HG02610 (cell line): ENCODE measurements around the gene NUP153.
A peak's percentile ranks its signal among the peaks of the same experiment; 100 is the strongest.

Experiments
- ATAC-seq: cut with Tn5 transposase; IDR thresholded peaks from one replicate; pipeline ENCODE4 v1.9.1; 2021; ENCODE audit warnings: mild to moderate bottlenecking, moderate library complexity; ENCODE audit not compliant: unreplicated experiment

The NUP153 gene

GRCh38 chr6:17672064-17672718, 34.5 kb downstream of the NUP153 start:
- ATAC-seq: no peak

GRCh38 chr6:17666646-17667045, 40.1 kb downstream of the NUP153 start:
- ATAC-seq: no peak

GRCh38 chr6:17665132-17665531, 41.6 kb downstream of the NUP153 start:
- ATAC-seq: no peak

- ATAC-seq: no peak
These were observed 43.5 kb downstream of the NUP153 start for GRCh38 chr6:17663226-17663625.

GRCh38 chr6:17662585-17662984, 44.1 kb downstream of the NUP153 start:
- ATAC-seq: no peak

- ATAC-seq: no peak
These were observed 50.1 kb downstream of the NUP153 start for GRCh38 chr6:17656644-17657043.

- no peak for ATAC-seq
These were observed 50.6 kb downstream of the NUP153 start for GRCh38 chr6:17656092-17656491.

- ATAC-seq: no peak
These were observed 53.4 kb downstream of the NUP153 start for GRCh38 chr6:17653198-17653882.

- no peak for ATAC-seq
These were observed 55.9 kb downstream of the NUP153 start for GRCh38 chr6:17650656-17651309.

GRCh38 chr6:17648745-17649144, 58.0 kb downstream of the NUP153 start:
- ATAC-seq: no peak

- ATAC-seq: no peak
These were observed 66.2 kb downstream of the NUP153 start for GRCh38 chr6:17640477-17640917.

- no peak for ATAC-seq
These were observed 68.5 kb downstream of the NUP153 start for GRCh38 chr6:17638212-17638715.

GRCh38 chr6:17635568-17635967, 71.2 kb downstream of the NUP153 start:
- no peak for ATAC-seq

GRCh38 chr6:17633465-17634188, 73.1 kb downstream of the NUP153 start:
- ATAC-seq: peak; percentile 73

GRCh38 chr6:17632934-17633333, 73.8 kb downstream of the NUP153 start:
- ATAC-seq: no peak

- no peak for ATAC-seq
These were observed 76.1 kb downstream of the NUP153 start for GRCh38 chr6:17630511-17631073.

- ATAC-seq: no peak
These were observed 76.8 kb downstream of the NUP153 start for GRCh38 chr6:17629824-17630510.

GRCh38 chr6:17628873-17629272, 77.9 kb downstream of the NUP153 start:
- no peak for ATAC-seq

- no peak for ATAC-seq
These were observed 82.3 kb downstream of the NUP153 start for GRCh38 chr6:17624396-17624795.

GRCh38 chr6:17622144-17622543, 84.6 kb downstream of the NUP153 start:
- no peak for ATAC-seq
